Body of pancreas (tissue), 4 donors: ENCODE results near the gene KCTD3. TPM values are rescaled to one million over a fixed set of nuclear protein-coding genes. Genes with fewer than 3 reads are reported as not detected.
A peak's percentile ranks its signal among the peaks of the same experiment; 100 is the strongest.

ENCODE experiments used
- ATAC-seq: fragments of 150-250 bp; one replicate; pipeline ENCODE4 v1.9.1; 2016
- DNase-seq, 4 donors: peaks; one replicate each; pipeline ENCODE4 v3.0.0-alpha.2; 2019
- H3K27ac ChIP-seq, 4 donors: fragments of 200-600 bp; sonication (generic); 1 replicate in 3 of 4; 2 replicates in 1 of 4; pipeline versions ENCODE4 v1.5.1 to v1.6.1; 2016 to 2019; ENCODE audit warnings: mild to moderate bottlenecking in 1 of 4, mixed read lengths in 1 of 4, moderate library complexity in 1 of 4
- H3K27me3 ChIP-seq, 2 donors: fragments of 200-600 bp; sonication (generic); one replicate each; pipeline ENCODE4 v1.6.0; 2016; ENCODE audit warnings: mild to moderate bottlenecking in 1 of 2
- H3K36me3 ChIP-seq, 2 donors: fragments of 200-600 bp; sonication (generic); replicated peaks in 1 of 2; 2 replicates each; pipeline ENCODE4 v1.5.1; 2016; ENCODE audit warnings: low read depth in 2 of 2; ENCODE audit not compliant: insufficient read depth in 1 of 2
- H3K4me1 ChIP-seq: fragments of 200-600 bp; sonication (generic); one replicate; pipeline ENCODE4 v1.6.0; 2016
- H3K4me3 ChIP-seq, 2 donors: fragments of 200-600 bp; sonication (generic); 1 replicate in 1 of 2; 2 replicates in 1 of 2; pipeline ENCODE4 v1.5.1; 2016 to 2019
- H3K9me3 ChIP-seq, 3 donors: fragments of 200-600 bp; sonication (generic); 1 replicate in 2 of 3; 2 replicates in 1 of 3; pipeline ENCODE4 v1.5.1; 2016
- POLR2A ChIP-seq, 3 donors: fragments of 450-650 bp; IDR thresholded peaks; one replicate each; pipeline ENCODE4 v1.6.1; 2016; ENCODE audit warnings: antibody characterized with exemption in 3 of 3, mild to moderate bottlenecking in 2 of 3
- WGBS, 2 donors: methylation state at CpG; one replicate each; pipeline ENCODE4 v1.1.5; 2017; 5-methylcytosine and 5-hydroxymethylcytosine counted together
- intact Hi-C: fragments of 100-400 bp; cut with DNase I; formaldehyde crosslinking; loops from one replicate; pipeline ENCODE4 v1.15.1; 2023
- total RNA-seq, 2 donors: library from RNA; depleted of rRNA; stranded (reverse); fragments of >200 nt; gene quantifications; one replicate each; pipeline ENCODE4 v1.1.0, GENCODE V29; 2016
- TF ChIP-seq, protein P1 (sequence below), 7 experiments: fragments of 450-650 bp in 4 of 7; fragments of 200-600 bp in 3 of 7; sonication (generic) in 3 of 7; IDR thresholded peaks; one replicate each; pipeline ENCODE4 v1.5.1; 2016 to 2019; ENCODE audit warnings: antibody characterized with exemption in 7 of 7

The KCTD3 gene
- total RNA-seq, 2 donors from 2014 or later, result 31.6 to 38.7 TPM

GRCh38 chr1:215606564-215607168 is 39.6 kb downstream of the KCTD3 start:
- TF ChIP-seq, protein P1, sequence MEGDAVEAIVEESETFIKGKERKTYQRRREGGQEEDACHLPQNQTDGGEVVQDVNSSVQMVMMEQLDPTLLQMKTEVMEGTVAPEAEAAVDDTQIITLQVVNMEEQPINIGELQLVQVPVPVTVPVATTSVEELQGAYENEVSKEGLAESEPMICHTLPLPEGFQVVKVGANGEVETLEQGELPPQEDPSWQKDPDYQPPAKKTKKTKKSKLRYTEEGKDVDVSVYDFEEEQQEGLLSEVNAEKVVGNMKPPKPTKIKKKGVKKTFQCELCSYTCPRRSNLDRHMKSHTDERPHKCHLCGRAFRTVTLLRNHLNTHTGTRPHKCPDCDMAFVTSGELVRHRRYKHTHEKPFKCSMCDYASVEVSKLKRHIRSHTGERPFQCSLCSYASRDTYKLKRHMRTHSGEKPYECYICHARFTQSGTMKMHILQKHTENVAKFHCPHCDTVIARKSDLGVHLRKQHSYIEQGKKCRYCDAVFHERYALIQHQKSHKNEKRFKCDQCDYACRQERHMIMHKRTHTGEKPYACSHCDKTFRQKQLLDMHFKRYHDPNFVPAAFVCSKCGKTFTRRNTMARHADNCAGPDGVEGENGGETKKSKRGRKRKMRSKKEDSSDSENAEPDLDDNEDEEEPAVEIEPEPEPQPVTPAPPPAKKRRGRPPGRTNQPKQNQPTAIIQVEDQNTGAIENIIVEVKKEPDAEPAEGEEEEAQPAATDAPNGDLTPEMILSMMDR (IDR thresholded peaks at IDR 0.05), result peak in 6 of 7 experiments; percentile 23 to 49 (median 41)
- TF ChIP-seq POLR2A (IDR thresholded peaks at IDR 0.05), result no peak
- Histone ChIP-seq H3K27me3 (no peaks in the 10 kb centered on the region), H3K36me3 (no peaks in the 10 kb centered on the region), H3K4me3 (no peak overlapping the region), H3K9me3 (no peaks in the 10 kb centered on the region), H3K4me1 (peaks cover 7% of the 10 kb centered on the region), H3K27ac (no peak overlapping the region)
- intact Hi-C loops, result no loop called here
- no peak for ATAC-seq
- WGBS, 2 donors, result 75 to 76% methylated on average over 2 of the region's 2 CpGs
- DNase-seq, result no peak

DNA sequence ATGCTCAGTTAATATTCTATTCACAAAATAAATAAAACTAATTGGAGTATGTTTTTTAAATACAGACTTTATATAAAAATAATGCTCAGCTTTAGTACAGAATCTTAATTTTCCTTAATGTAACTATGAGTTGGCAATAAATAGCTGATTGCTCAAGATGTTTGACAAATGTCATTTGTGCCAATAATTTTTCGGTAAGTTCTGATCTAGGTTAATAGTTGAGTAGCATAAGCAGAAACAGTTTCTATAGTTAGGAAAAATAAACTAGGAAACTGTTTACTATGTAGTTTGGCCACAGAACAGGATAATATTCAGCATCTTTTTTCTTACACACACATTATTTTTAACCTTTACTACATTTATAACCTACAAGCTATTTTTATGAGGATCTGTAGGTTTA is 40.3 kb downstream of the KCTD3 start:
- H3K4me1 ChIP-seq, result peaks cover 7% of the 10 kb centered on the region
- peaks cover 0 to 2% of the 10 kb centered on the region in 2 donors for H3K36me3 ChIP-seq
- WGBS, 2 donors, result 26 to 35% methylated on average over 1 of the region's 1 CpG
- DNase-seq (no peak), ATAC-seq (no peak)
- TF ChIP-seq POLR2A (IDR thresholded peaks at IDR 0.05), result no peak
- TF ChIP-seq, protein P1 (IDR thresholded peaks at IDR 0.05), result no peak
- no peak overlapping the region for H3K4me3 ChIP-seq
- intact Hi-C loops, result no loop called here
- no peaks in the 10 kb centered on the region for H3K9me3 ChIP-seq
- no peaks in the 10 kb centered on the region for H3K27me3 ChIP-seq
- no peak overlapping the region for H3K27ac ChIP-seq

GRCh38 chr1:215608646-215609045 is 41.5 kb downstream of the KCTD3 start:
- TF ChIP-seq POLR2A (IDR thresholded peaks at IDR 0.05), result no peak
- TF ChIP-seq, protein P1 (IDR thresholded peaks at IDR 0.05), result no peak
- peaks cover 6 to 7% of the 10 kb centered on the region in 2 donors for H3K36me3 ChIP-seq
- no peak for ATAC-seq

DNA sequence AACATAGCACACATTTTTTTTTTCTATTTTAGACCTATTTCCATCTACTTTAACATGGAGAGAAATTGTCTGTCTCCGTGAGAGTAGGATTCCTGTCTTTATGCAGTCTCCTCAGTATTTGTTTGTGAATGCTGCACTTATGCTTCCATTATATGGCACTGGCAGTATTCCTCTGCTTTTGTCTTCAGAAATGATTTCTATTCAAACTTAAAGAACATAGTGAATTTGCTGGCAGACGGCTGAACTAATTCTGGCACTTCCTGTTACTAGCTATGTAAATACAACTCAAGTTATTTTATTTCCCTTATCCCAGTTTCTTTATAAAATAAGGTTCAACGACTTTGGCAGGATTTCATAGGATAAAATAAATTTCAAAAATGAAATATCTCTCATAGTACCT is 45.3 kb downstream of the KCTD3 start:
- no peak for ATAC-seq
- peaks cover 7% of the 10 kb centered on the region in 2 donors for H3K36me3 ChIP-seq

More at GRCh38 chr1:215608646-215609045, 41.5 kb downstream of the KCTD3 start:
- Histone ChIP-seq H3K27ac (no peak overlapping the region), H3K4me1 (peaks cover 7% of the 10 kb centered on the region), H3K9me3 (no peaks in the 10 kb centered on the region), H3K27me3 (no peaks in the 10 kb centered on the region), H3K4me3 (no peak overlapping the region)
- 77 to 81% methylated on average over 4 of the region's 4 CpGs for WGBS, 2 donors
- intact Hi-C loops, result no loop called here
- DNase-seq, result no peak

More for the DNA sequence above, 45.3 kb downstream of the KCTD3 start:
- WGBS, 2 donors, result 68 to 77% methylated on average over 3 of the region's 3 CpGs
- H3K4me1 ChIP-seq, result no peaks in the 10 kb centered on the region
- no peaks in the 10 kb centered on the region for H3K27me3 ChIP-seq
- no peaks in the 10 kb centered on the region for H3K9me3 ChIP-seq
- no peak overlapping the region for H3K4me3 ChIP-seq
- intact Hi-C loops, result no loop called here
- DNase-seq, result no peak
- H3K27ac ChIP-seq, result peak overlapping the region in 1 of 4 donors; percentile 32
- TF ChIP-seq, protein P1 (IDR thresholded peaks at IDR 0.05), result no peak
- TF ChIP-seq POLR2A (IDR thresholded peaks at IDR 0.05), result no peak
